ENCODE measurements around the gene RASIP1. TPM values are rescaled to one million over a fixed set of nuclear protein-coding genes. Genes with fewer than 3 reads are reported as not detected.
A peak's percentile ranks its signal among the peaks of the same experiment; 100 is the strongest.
"Not testable (repeated sequence)": the region's sequence is repeated elsewhere in the genome, so short reads cannot be mapped to it uniquely, and the experiment has no call there.

RASIP1 gene
- total and polyA plus RNA-seq, 5 experiments from 2014 or later = 0.10 to 0.26 (median 0.25) TPM; not detected in 2

DNA sequence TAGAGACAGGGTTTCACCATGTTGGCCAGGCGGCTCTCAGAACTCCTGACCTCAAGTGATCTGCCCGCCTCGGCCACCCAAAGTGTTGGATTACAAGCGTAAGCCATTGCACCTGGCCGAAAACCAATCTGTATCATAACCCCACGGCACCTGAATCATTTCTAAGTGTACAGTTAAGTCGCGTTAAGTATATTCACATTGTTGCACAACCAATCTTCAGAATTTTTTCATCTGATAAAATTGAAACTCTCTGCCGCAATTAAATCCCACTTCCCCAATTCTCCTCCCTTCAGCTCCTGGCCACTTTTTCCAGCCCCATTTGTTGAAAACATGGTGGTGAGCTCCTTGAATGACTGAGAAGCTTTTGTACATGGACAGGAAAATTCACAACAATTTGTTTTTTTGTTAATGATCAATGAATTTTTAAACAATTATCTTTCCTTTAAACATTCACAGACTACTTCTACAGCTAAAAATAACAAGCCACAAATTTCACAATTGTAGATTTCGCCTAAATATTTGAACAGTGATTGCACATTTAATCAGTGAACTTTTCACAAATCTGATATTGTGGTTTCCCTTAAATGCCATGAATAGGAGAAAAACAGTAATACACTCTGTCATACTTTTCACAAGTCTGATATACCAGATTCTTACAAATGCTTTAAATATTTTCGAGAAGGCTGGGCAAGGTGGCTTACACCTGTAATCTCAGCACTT is 28.7 kb upstream of the RASIP1 start:
- POLR2A ChIA-PET = no interaction called here
- no peak overlapping the region for H3K4me3 Mint-ChIP-seq
- H3K36me3 Mint-ChIP-seq = no peaks in the 10 kb centered on the region
- peaks cover 0 to 27% (median 11%) of the 10 kb centered on the region in 5 donors for H3K27me3 Mint-ChIP-seq
- no peak for ATAC-seq
- DNase-seq = no peak
- H3K27ac Mint-ChIP-seq = no peak overlapping the region
- H3K9me3 Mint-ChIP-seq = no peaks in the 10 kb centered on the region
- no peaks in the 10 kb centered on the region for H3K4me1 Mint-ChIP-seq

DNA sequence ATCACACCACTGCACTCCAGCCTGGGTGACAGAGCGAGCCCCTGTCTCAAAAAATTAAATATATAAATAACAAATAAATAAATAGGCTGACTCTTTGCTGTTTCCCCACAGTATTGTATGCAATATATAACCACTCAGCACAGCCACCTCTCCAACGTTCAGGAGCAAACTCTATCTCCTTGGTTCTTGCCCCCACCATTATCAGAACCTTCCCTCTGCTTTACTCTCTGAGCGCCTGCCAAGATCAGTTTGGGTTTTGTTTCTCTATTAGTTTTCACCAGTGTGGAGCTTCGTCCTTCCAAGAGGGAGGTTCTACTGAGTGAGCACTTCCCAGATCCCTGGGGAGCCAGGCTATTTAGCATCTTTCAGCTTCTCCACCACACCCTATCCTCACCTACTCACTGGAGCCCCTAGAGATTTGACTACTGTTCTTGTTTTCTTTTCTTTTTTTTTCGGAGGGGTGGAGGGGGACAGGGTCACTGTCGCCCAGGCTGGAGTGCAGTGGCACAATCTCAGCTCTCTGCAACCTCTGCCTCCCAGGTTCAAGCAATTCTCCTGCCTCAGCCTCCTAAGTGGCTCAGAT is 27.9 kb upstream of the RASIP1 start:
- H3K4me1 Mint-ChIP-seq, ATAC-seq, DNase-seq, H3K9me3 Mint-ChIP-seq, POLR2A ChIA-PET, H3K36me3 Mint-ChIP-seq, H3K27ac Mint-ChIP-seq, H3K4me3 Mint-ChIP-seq: not testable (repeated sequence)
- H3K27me3 Mint-ChIP-seq = peaks cover 0 to 27% (median 11%) of the 10 kb centered on the region in 5 donors

DNA sequence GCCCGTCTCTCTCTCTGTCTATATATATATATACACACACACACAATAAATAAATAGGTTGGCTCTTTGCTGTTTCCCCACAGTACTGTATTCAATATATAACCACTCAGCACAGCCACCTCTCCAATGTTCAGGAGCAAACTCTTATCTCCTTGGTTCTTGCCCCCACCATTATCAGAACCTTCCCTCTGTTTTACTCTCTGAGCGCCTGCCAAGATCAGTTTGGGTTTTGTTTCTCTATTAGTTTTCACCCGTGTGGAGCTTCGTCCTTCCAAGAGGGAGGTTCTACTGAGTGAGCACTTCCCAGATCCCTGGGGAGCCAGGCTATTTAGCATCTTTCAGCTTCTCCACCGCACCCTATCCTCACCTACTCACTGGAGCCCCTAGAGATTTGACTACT is 25.4 kb upstream of the RASIP1 start:
- H3K9me3 Mint-ChIP-seq, H3K4me3 Mint-ChIP-seq, H3K36me3 Mint-ChIP-seq, H3K4me1 Mint-ChIP-seq, ATAC-seq, H3K27ac Mint-ChIP-seq, POLR2A ChIA-PET, DNase-seq: not testable (repeated sequence)
- peaks cover 11 to 34% (median 22%) of the 10 kb centered on the region in 5 donors for H3K27me3 Mint-ChIP-seq

- Mint-ChIP-seq H3K27ac (peak overlapping the region in 3 of 10 donors; percentile 42 to 43 (median 43)), H3K4me1 (peaks cover 4 to 7% (median 4%) of the 10 kb centered on the region in 4 donors), H3K9me3 (no peaks in the 10 kb centered on the region), H3K4me3 (no peak overlapping the region), H3K36me3 (no peaks in the 10 kb centered on the region), H3K27me3 (peaks cover 0 to 29% (median 17%) of the 10 kb centered on the region in 5 donors)
- POLR2A ChIA-PET = interaction anchor here (0.6 kb wide), 1 partner anchor 138 kb away, joined by 3 read pairs; no protein-coding TSS in a partner anchor
- no peak for DNase-seq
- no peak for ATAC-seq
These were observed 20.2 kb upstream of the RASIP1 start for GRCh38 chr19:48760504-48761205.

GRCh38 chr19:48757741-48758144 is 17.3 kb upstream of the RASIP1 start:
- DNase-seq (no peak), ATAC-seq (no peak)
- no peaks in the 10 kb centered on the region for H3K36me3 Mint-ChIP-seq
- H3K4me1 Mint-ChIP-seq = peaks cover 9 to 15% (median 14%) of the 10 kb centered on the region in 4 donors
- POLR2A ChIA-PET = no interaction called here
- no peak overlapping the region for H3K27ac Mint-ChIP-seq
- H3K9me3 Mint-ChIP-seq = no peaks in the 10 kb centered on the region
- no peak overlapping the region for H3K4me3 Mint-ChIP-seq
- H3K27me3 Mint-ChIP-seq = peaks cover 3 to 38% (median 24%) of the 10 kb centered on the region in 5 donors

DNA sequence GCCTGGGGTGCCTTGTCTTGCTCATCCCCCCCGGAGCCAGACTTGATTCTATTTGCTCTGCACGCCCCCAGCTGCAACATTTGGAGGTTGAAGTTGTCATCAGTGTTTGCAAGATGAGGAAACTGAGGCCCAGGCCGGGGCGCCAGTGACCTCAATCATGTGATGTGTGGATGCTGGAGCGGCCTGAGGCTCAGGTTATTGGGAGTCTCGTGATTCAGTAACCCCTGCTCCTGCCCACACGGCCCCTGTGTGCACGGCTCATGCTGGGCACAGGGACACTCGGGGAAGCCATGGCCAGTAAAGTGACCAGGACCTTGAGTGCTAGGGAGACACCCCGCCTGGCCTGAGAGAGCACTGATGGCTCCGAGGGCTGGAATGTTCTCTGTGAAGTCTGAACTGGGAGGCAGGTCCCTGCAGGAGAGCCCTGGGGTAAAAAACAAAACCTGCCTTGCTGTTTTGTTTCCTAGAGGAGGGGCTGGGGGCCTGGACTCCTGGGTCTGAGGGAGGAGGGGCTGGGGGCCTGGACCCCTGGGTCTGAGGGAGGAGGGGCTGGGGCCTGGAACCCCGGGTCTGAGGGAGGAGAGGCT is 16.8 kb upstream of the RASIP1 start:
- POLR2A ChIA-PET = no interaction called here
- Mint-ChIP-seq H3K4me3 (no peak overlapping the region), H3K36me3 (no peaks in the 10 kb centered on the region), H3K27me3 (peaks cover 3 to 36% (median 22%) of the 10 kb centered on the region in 5 donors), H3K27ac (no peak overlapping the region), H3K4me1 (peaks cover 8 to 18% (median 15%) of the 10 kb centered on the region in 4 donors), H3K9me3 (no peaks in the 10 kb centered on the region)
- no peak for DNase-seq
- ATAC-seq = no peak

- no peaks in the 10 kb centered on the region for H3K9me3 Mint-ChIP-seq
- peaks cover 3 to 38% (median 23%) of the 10 kb centered on the region in 5 donors for H3K27me3 Mint-ChIP-seq
- H3K27ac Mint-ChIP-seq = no peak overlapping the region
- H3K4me3 Mint-ChIP-seq = no peak overlapping the region
- ATAC-seq = no peak
- DNase-seq = no peak
- POLR2A ChIA-PET = no interaction called here
- no peaks in the 10 kb centered on the region for H3K36me3 Mint-ChIP-seq
- peaks cover 10 to 22% (median 19%) of the 10 kb centered on the region in 4 donors for H3K4me1 Mint-ChIP-seq
These were observed 16.3 kb upstream of the RASIP1 start for GRCh38 chr19:48756686-48757085.

DNA sequence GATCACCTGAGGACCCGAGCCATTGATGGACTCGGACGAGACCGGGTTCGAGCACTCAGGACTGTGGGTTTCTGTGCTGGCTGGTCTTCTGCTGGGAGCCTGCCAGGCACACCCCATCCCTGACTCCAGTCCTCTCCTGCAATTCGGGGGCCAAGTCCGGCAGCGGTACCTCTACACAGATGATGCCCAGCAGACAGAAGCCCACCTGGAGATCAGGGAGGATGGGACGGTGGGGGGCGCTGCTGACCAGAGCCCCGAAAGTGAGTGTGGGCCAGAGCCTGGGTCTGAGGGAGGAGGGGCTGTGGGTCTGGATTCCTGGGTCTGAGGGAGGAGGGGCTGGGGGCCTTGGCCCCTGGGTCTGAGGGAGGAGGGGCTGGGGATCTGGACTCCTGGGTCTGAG is 15.8 kb upstream of the RASIP1 start:
- Mint-ChIP-seq H3K4me1 (peaks cover 11 to 22% (median 20%) of the 10 kb centered on the region in 4 donors), H3K27ac (no peak overlapping the region), H3K27me3 (peaks cover 3 to 40% (median 22%) of the 10 kb centered on the region in 5 donors), H3K9me3 (no peaks in the 10 kb centered on the region), H3K4me3 (no peak overlapping the region), H3K36me3 (no peaks in the 10 kb centered on the region)
- DNase-seq = no peak
- ATAC-seq = no peak
- POLR2A ChIA-PET = no interaction called here

DNA sequence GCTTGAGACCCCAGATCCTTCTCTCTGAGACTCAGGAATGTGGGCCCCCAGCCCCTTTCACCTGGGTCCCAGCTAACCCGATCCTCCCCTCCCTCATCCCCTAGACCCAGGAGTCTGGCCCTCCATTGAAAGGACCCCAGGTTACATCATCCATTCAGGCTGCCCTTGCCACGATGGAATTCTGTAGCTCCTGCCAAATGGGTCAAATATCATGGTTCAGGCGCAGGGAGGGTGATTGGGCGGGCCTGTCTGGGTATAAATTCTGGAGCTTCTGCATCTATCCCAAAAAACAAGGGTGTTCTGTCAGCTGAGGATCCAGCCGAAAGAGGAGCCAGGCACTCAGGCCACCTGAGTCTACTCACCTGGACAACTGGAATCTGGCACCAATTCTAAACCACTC is 15.4 kb upstream of the RASIP1 start:
- Mint-ChIP-seq H3K9me3 (no peaks in the 10 kb centered on the region), H3K27ac (no peak overlapping the region)
- POLR2A ChIA-PET = no interaction called here

DNA sequence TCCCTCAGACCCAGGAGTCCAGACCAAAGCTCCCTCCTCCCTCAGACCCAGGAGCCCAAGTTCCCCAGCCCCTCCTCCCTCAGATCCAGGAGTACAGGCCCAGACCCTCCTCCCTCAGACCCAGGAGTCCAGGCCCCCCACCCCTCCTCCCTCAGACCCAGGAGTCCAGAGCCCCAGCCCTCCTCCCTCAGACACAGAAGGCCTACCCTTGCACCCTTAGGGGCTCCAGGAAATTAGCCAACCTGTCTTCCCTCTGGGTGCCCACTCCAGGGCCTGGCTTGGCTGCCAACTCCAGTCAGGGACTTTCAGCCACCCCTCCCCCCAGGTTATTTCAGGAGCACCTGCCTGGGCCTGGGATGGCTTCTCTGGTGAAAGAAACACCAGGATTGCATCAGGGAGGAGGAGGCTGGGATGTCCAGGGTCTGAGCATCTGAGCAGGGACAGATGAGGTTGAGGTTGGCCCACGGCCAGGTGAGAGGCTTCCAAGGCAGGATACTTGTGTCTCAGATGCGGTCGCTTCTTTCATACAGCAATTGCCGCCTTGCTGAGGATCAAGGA is 14.8 kb upstream of the RASIP1 start, which contains the start of gene FGF21:
Gene FGF21 (plus strand): TSS at position 441 of the 558 bp plus-strand sequence. CDS start 713 bp downstream, outside the sequence.
- Mint-ChIP-seq H3K27ac (no peak within 1 kb of the TSS), H3K9me3 (no peaks in the 10 kb centered on the region), H3K4me1 (peaks cover 11 to 20% (median 16%) of the 10 kb centered on the region in 4 donors), H3K27me3 (peaks cover 4 to 34% (median 13%) of the 10 kb centered on the region in 5 donors), H3K4me3 (peak within 1 kb of the TSS in 1 of 10 donors; percentile 48), H3K36me3 (no peaks in the 10 kb centered on the region)
- DNase-seq = no peak
- POLR2A ChIA-PET = interaction anchor here (0.6 kb wide), 1 partner anchor 981 kb away, joined by 3 read pairs; no protein-coding TSS in a partner anchor
- no peak for ATAC-seq

More for the DNA sequence above, 15.4 kb upstream of the RASIP1 start:
- H3K36me3 Mint-ChIP-seq = no peaks in the 10 kb centered on the region
- peaks cover 4 to 39% (median 18%) of the 10 kb centered on the region in 5 donors for H3K27me3 Mint-ChIP-seq
- ATAC-seq = no peak
- no peak overlapping the region for H3K4me3 Mint-ChIP-seq
- H3K4me1 Mint-ChIP-seq = peaks cover 13 to 24% (median 21%) of the 10 kb centered on the region in 4 donors
- DNase-seq = no peak

- Mint-ChIP-seq H3K36me3 (no peaks in the 10 kb centered on the region), H3K9me3 (no peaks in the 10 kb centered on the region), H3K4me1 (peaks cover 12 to 20% (median 16%) of the 10 kb centered on the region in 4 donors), H3K4me3 (peak within 1 kb of the TSS; percentile 65 to 89 (median 80)), H3K27ac (peak within 1 kb of the TSS in 4 of 10 donors; percentile 38 to 57 (median 54)), H3K27me3 (peaks cover 4 to 31% (median 13%) of the 10 kb centered on the region in 5 donors)
- peak; percentile 74 to 80 for ATAC-seq
- POLR2A ChIA-PET = interaction anchor here (1.6 kb wide), 1 partner anchor 14 kb away, joined by 7 read pairs; no protein-coding TSS in a partner anchor
- DNase-seq = peak in 8 of 10 donors; percentile 14 to 46 (median 39)
These were observed 12.3 kb upstream of the RASIP1 start, which contains the start of gene FUT1 for GRCh38 chr19:48752496-48753365. FUT1 (minus strand) TSS chr19:48752641; CDS start chr19:48751281, 1,360 bp downstream.

Data from naive thymus-derived CD8-positive, alpha-beta T cell (primary cell).